Epithelial cell of proximal tubule (primary cell): ENCODE measurements around the gene FANCI. TPM values are rescaled to one million over a fixed set of nuclear protein-coding genes. Genes with fewer than 3 reads are reported as not detected.

ENCODE experiments used
- DNase-seq: peaks from one replicate; pipeline ENCODE4 v3.0.0-alpha.2; 2011; ENCODE audit warnings: low read depth
- H3K4me3 ChIP-seq: 2 replicates; pipeline ENCODE4 v1.5.1; 2011; ENCODE audit warnings: low read depth, mild to moderate bottlenecking, low read length
- total RNA-seq: library from RNA; depleted of rRNA; stranded (reverse); fragments of >200 nt; gene quantifications from 2 replicates; pipeline ENCODE4 v1.2.3, GENCODE V29; 2015
- TF ChIP-seq, protein P1 (sequence below): conservative IDR thresholded peaks from 2 replicates; pipeline ENCODE4 v1.5.1; 2012; ENCODE audit warnings: low read depth, mild to moderate bottlenecking, low read length

Gene FANCI
- total RNA-seq, 1 donor from 2014 or later = 49.4 TPM

GRCh38 chr15:89340573-89340972 is 96.8 kb downstream of the FANCI start:
- H3K4me3 ChIP-seq = no peak overlapping the region
- DNase-seq = no peak
- TF ChIP-seq, protein P1, sequence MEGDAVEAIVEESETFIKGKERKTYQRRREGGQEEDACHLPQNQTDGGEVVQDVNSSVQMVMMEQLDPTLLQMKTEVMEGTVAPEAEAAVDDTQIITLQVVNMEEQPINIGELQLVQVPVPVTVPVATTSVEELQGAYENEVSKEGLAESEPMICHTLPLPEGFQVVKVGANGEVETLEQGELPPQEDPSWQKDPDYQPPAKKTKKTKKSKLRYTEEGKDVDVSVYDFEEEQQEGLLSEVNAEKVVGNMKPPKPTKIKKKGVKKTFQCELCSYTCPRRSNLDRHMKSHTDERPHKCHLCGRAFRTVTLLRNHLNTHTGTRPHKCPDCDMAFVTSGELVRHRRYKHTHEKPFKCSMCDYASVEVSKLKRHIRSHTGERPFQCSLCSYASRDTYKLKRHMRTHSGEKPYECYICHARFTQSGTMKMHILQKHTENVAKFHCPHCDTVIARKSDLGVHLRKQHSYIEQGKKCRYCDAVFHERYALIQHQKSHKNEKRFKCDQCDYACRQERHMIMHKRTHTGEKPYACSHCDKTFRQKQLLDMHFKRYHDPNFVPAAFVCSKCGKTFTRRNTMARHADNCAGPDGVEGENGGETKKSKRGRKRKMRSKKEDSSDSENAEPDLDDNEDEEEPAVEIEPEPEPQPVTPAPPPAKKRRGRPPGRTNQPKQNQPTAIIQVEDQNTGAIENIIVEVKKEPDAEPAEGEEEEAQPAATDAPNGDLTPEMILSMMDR = no peak

- TF ChIP-seq, protein P1 = no peak
- H3K4me3 ChIP-seq = no peak overlapping the region
- no peak for DNase-seq
Observed at GRCh38 chr15:89341316-89342005, 97.7 kb downstream of the FANCI start.

GRCh38 chr15:89342840-89343239 is 99.1 kb downstream of the FANCI start:
- H3K4me3 ChIP-seq = no peak overlapping the region
- TF ChIP-seq, protein P1 = no peak
- no peak for DNase-seq

- H3K4me3 ChIP-seq = no peak overlapping the region
- TF ChIP-seq, protein P1 = no peak
- DNase-seq = no peak
Observed at GRCh38 chr15:89345248-89345647, 101.5 kb downstream of the FANCI start.

- TF ChIP-seq, protein P1 = no peak
- DNase-seq = no peak
- no peak overlapping the region for H3K4me3 ChIP-seq
Observed at GRCh38 chr15:89346516-89347231, 102.9 kb downstream of the FANCI start.

GRCh38 chr15:89349206-89349558 is 105.4 kb downstream of the FANCI start:
- DNase-seq = no peak
- TF ChIP-seq, protein P1 = no peak
- H3K4me3 ChIP-seq = no peak overlapping the region
